Measurements from ENCODE around the gene OXER1. TPM values are rescaled to one million over a fixed set of nuclear protein-coding genes. Genes with fewer than 3 reads are reported as not detected.

The OXER1 gene
- total RNA-seq, 2 experiments from 2014 or later, result 0.40 TPM; not detected in 1

DNA sequence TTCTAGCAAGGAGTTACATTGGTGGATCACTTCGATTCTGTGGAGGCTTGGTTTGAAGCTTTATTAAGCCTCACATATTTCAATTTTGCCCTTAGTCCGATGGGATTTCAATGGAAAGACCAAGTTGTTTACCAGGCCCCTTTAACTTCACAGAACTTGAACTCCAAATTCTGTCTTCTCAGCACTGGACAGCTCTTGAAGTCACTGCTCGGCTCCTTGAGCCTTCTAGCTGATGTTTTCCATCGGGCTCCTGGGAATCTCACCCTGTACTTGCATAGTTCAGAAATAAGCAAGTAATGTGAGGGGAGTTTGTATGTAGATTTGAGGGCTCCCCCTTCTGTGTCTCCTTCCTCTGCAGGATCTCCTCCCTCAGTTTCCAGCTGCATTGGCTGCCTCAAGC is 15.1 kb downstream of the OXER1 start:
- TF ChIP-seq, protein P1, sequence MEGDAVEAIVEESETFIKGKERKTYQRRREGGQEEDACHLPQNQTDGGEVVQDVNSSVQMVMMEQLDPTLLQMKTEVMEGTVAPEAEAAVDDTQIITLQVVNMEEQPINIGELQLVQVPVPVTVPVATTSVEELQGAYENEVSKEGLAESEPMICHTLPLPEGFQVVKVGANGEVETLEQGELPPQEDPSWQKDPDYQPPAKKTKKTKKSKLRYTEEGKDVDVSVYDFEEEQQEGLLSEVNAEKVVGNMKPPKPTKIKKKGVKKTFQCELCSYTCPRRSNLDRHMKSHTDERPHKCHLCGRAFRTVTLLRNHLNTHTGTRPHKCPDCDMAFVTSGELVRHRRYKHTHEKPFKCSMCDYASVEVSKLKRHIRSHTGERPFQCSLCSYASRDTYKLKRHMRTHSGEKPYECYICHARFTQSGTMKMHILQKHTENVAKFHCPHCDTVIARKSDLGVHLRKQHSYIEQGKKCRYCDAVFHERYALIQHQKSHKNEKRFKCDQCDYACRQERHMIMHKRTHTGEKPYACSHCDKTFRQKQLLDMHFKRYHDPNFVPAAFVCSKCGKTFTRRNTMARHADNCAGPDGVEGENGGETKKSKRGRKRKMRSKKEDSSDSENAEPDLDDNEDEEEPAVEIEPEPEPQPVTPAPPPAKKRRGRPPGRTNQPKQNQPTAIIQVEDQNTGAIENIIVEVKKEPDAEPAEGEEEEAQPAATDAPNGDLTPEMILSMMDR (IDR thresholded peaks at IDR 0.05), result no peak
- H3K27ac Mint-ChIP-seq, result no peak overlapping the region
- no peaks in the 10 kb centered on the region for H3K4me1 Mint-ChIP-seq (ENCODE audit: low read depth)
- ChIA-PET POLR2A (interaction anchor here (0.6 to 1.2 kb wide), 3 partner anchors 16 to 351 kb away, joined by 3 to 4 read pairs (median 3); no protein-coding TSS in a partner anchor), CTCF (no interaction called here)
- intact Hi-C loops (cut with micrococcal nuclease), result no loop called here
- no peak for ATAC-seq
- H3K27me3 Mint-ChIP-seq, result no peaks in the 10 kb centered on the region
- no peaks in the 10 kb centered on the region for H3K9me3 Mint-ChIP-seq
- H3K4me3 Mint-ChIP-seq, result no peak overlapping the region
- peaks cover 4% of the 10 kb centered on the region for H3K36me3 Mint-ChIP-seq (ENCODE audit: low read depth)
- DNase-seq, result no peak

DNA sequence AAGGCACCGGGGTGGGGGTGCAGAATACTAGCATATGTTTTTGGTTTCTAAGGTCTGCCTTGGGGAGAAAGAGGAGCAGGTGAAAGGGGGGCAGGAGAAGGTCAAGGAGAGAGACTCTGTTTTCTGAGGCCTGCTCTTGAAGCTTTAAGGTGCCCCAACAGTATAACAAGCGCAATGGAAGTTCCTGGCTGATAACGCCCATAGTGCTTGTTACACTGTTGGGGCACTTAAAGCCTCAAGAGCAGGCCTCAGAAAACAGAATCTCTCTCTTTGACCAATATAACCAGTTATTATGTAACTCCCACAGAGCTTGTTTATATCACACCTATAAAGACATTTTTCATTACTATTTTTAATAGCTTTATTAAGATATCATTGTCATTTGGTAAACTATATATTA is 16.5 kb downstream of the OXER1 start:
- no peak for DNase-seq
- no peak overlapping the region for H3K27ac Mint-ChIP-seq
- no peaks in the 10 kb centered on the region for H3K9me3 Mint-ChIP-seq
- ATAC-seq, result no peak
- ChIA-PET CTCF (no interaction called here), POLR2A (interaction anchor here (1.0 kb wide), 1 partner anchor 22 kb away, joined by 3 read pairs; no protein-coding TSS in a partner anchor)
- no peaks in the 10 kb centered on the region for H3K27me3 Mint-ChIP-seq
- intact Hi-C loops (cut with micrococcal nuclease), result no loop called here
- TF ChIP-seq, protein P1 (IDR thresholded peaks at IDR 0.05), result no peak
- no peaks in the 10 kb centered on the region for H3K4me1 Mint-ChIP-seq (ENCODE audit: low read depth)
- no peak overlapping the region for H3K4me3 Mint-ChIP-seq
- peaks cover 4% of the 10 kb centered on the region for H3K36me3 Mint-ChIP-seq (ENCODE audit: low read depth)

DNA sequence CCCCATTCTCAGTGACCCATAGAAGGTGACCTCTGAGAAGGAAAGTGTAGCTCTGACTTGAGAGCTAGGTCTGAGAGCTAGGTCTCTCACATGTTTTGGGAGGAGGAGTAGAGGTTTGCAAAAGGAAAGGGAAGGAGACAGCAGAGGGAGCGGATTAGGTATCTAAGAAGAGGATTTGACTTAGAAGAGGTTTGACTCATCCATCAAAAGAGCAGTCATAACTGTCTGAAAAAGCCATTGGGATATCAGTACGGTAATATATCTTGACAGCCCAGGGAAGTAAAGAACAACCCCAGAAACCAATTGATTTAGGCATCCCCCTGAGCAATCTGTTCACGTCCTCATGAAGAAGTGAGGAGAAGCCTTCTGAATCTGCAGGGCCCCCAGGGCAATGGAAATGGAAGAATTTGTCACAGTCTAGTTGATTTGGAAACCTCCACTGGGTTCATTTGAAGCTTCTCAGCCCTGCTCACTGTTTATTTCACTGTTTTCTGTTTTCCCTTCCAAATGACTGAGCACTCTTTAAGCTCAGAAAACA is 19.3 kb downstream of the OXER1 start:
- no peak for ATAC-seq
- intact Hi-C loops (cut with micrococcal nuclease), result no loop called here
- Mint-ChIP-seq H3K4me3 (no peak overlapping the region), H3K36me3 (ENCODE audit: low read depth) (peaks cover 9% of the 10 kb centered on the region), H3K9me3 (no peaks in the 10 kb centered on the region), H3K4me1 (ENCODE audit: low read depth) (no peaks in the 10 kb centered on the region), H3K27me3 (no peaks in the 10 kb centered on the region), H3K27ac (no peak overlapping the region)
- TF ChIP-seq, protein P1 (IDR thresholded peaks at IDR 0.05), result no peak
- no peak for DNase-seq
- POLR2A ChIA-PET, result interaction anchor here (0.5 kb wide), 1 partner anchor 1579 kb away, joined by 3 read pairs; no protein-coding TSS in a partner anchor
- CTCF ChIA-PET, result interaction anchor here (1.0 to 1.1 kb wide), 2 partner anchors 31 to 45 kb away, joined by 3 read pairs; no protein-coding TSS in a partner anchor

DNA sequence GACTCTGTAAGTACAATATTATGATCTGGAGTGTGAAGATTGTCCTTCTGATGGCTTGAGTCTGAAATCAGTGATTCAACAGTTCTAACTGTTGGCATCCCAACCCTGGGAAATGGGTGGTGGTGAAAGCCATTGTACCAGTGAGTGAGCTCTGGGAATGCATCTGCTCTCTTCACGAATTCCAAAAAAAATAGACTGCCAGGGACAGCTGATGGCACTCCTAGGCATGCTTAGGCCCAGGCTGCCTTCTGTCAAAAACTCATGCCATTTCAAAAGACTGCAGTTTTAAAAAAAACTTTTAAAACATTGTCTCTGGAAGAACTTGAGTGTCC is 20.3 kb downstream of the OXER1 start:
- no peaks in the 10 kb centered on the region for H3K27me3 Mint-ChIP-seq
- H3K9me3 Mint-ChIP-seq, result peaks cover 2% of the 10 kb centered on the region
- no peak overlapping the region for H3K4me3 Mint-ChIP-seq
- H3K4me1 Mint-ChIP-seq (ENCODE audit: low read depth), result no peaks in the 10 kb centered on the region
- TF ChIP-seq, protein P1 (IDR thresholded peaks at IDR 0.05), result no peak
- intact Hi-C loops (cut with micrococcal nuclease), result no loop called here
- ATAC-seq (no peak), DNase-seq (no peak)
- H3K27ac Mint-ChIP-seq, result no peak overlapping the region
- ChIA-PET POLR2A (no interaction called here), CTCF (no interaction called here)
- H3K36me3 Mint-ChIP-seq (ENCODE audit: low read depth), result peaks cover 13% of the 10 kb centered on the region

DNA sequence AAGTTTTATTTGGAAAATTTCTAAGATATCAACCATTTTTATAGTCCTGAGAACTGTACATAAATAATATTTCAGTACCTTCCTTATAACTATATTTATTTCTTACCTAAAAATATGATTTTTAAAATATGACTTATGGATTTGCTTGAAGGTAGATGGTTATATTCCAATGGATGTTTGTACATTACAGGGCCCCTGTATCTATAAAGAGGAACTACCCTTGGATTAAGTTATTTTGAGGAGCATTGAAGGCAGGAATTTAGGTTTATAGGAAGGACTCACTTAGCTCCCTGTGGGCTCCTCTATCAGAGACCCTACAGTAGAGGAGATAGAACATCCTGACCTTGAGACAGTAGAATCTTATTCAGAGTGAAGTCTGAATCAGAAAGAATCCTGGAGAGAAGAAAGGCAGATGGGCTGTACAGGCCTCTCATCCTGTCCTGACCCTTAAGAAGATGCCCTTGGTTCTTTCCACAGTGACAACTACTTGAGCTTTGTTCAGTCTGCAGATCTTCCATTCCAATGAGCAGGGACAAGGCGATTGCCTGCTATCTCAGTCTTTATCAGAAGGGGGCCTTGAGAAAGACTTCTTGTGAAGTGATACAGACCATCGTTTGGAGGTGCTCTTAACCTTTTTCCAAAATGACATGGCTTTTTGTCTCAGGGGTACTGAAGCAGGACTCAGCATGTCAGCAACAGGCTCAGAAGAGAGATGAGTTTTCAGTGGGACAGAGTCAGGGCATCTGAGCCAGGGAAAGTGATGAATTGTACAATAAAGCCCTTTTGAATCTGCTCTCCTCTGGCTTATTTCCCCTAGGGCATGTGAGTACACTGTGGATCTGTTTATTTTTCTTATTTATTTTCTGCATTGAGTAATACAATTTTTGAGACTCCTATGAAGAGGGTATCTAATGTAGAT is 20.9 kb downstream of the OXER1 start:
- no peaks in the 10 kb centered on the region for H3K27me3 Mint-ChIP-seq
- CTCF ChIA-PET, result interaction anchor here (1.6 to 1.9 kb wide), 2 partner anchors 9 to 16 kb away, joined by 4 to 9 read pairs; no protein-coding TSS in a partner anchor
- no peak for ATAC-seq

More for the DNA sequence above, 20.9 kb downstream of the OXER1 start:
- Mint-ChIP-seq H3K4me3 (no peak overlapping the region), H3K9me3 (peaks cover 2% of the 10 kb centered on the region), H3K27ac (no peak overlapping the region), H3K36me3 (ENCODE audit: low read depth) (peaks cover 14% of the 10 kb centered on the region), H3K4me1 (ENCODE audit: low read depth) (no peaks in the 10 kb centered on the region)
- intact Hi-C loops (cut with micrococcal nuclease), result no loop called here
- TF ChIP-seq, protein P1 (IDR thresholded peaks at IDR 0.05), result no peak
- no peak for DNase-seq
- POLR2A ChIA-PET, result interaction anchor here (0.6 to 0.7 kb wide), 2 partner anchors 168 to 198 kb away, joined by 3 to 4 read pairs; no protein-coding TSS in a partner anchor
